NOMO-1 (cell line): ENCODE data around the gene DPY19L1.
"Not testable (repeated sequence)": the region's sequence is repeated elsewhere in the genome, so short reads cannot be mapped to it uniquely, and the experiment has no call there.

Source experiments
- DNase-seq, 2 experiments: peaks; one replicate each; lab custom pipeline; 2025; ENCODE audit not compliant: unreplicated experiment in 2 of 2; lab: John Stamatoyannopoulos, UW

Gene DPY19L1

GRCh38 chr7:34928560-34928959 is 108.7 kb downstream of the DPY19L1 start:
- DNase-seq, result no peak

GRCh38 chr7:34928052-34928451 is 109.2 kb downstream of the DPY19L1 start:
- DNase-seq, result no peak

GRCh38 chr7:34920470-34920869 is 116.8 kb downstream of the DPY19L1 start:
- not testable (repeated sequence) for DNase-seq

GRCh38 chr7:34919038-34919437 is 118.2 kb downstream of the DPY19L1 start:
- not testable (repeated sequence) for DNase-seq

- DNase-seq, result not testable (repeated sequence)
These were observed 119.0 kb downstream of the DPY19L1 start for GRCh38 chr7:34918198-34918861.

- DNase-seq, result not testable (repeated sequence)
These were observed 119.8 kb downstream of the DPY19L1 start for GRCh38 chr7:34917515-34917914.

GRCh38 chr7:34916267-34916666 is 121.0 kb downstream of the DPY19L1 start:
- DNase-seq, result no peak

- DNase-seq, result no peak
These were observed 125.0 kb downstream of the DPY19L1 start for GRCh38 chr7:34912236-34912635.

- DNase-seq, result not testable (repeated sequence)
These were observed 130.9 kb downstream of the DPY19L1 start for GRCh38 chr7:34906266-34906850.

- no peak for DNase-seq
These were observed 132.3 kb downstream of the DPY19L1 start for GRCh38 chr7:34904987-34905386.

GRCh38 chr7:34903921-34904320 is 133.4 kb downstream of the DPY19L1 start:
- DNase-seq, result not testable (repeated sequence)

GRCh38 chr7:34902182-34902581 is 135.1 kb downstream of the DPY19L1 start:
- DNase-seq, result no peak

GRCh38 chr7:34900891-34901513 is 136.3 kb downstream of the DPY19L1 start:
- no peak for DNase-seq

GRCh38 chr7:34895202-34895601 is 142.1 kb downstream of the DPY19L1 start:
- DNase-seq, result no peak

GRCh38 chr7:34889951-34890350 is 147.3 kb downstream of the DPY19L1 start:
- no peak for DNase-seq

GRCh38 chr7:34886856-34887255 is 150.4 kb downstream of the DPY19L1 start:
- DNase-seq, result no peak

- DNase-seq, result not testable (repeated sequence)
These were observed 153.4 kb downstream of the DPY19L1 start for GRCh38 chr7:34883855-34884254.

GRCh38 chr7:34879871-34880270 is 157.4 kb downstream of the DPY19L1 start:
- no peak for DNase-seq

- DNase-seq, result not testable (repeated sequence)
These were observed 158.1 kb downstream of the DPY19L1 start for GRCh38 chr7:34878944-34879735.
